Heart right ventricle (tissue), 16 donors: ENCODE results near the gene GREB1L. TPM values are rescaled to one million over a fixed set of nuclear protein-coding genes. Genes with fewer than 3 reads are reported as not detected.

Experiments used
- ATAC-seq, 8 donors: fragments of 200-7000 bp; cut with Tn5 transposase; one replicate each; pipeline ENCODE4 v1.9.1; 2020; ENCODE audit warnings: mild to moderate bottlenecking in 8 of 8, moderate library complexity in 8 of 8, moderate number of reproducible peaks in 1 of 8
- DNase-seq, 2 donors: peaks; one replicate each; pipeline ENCODE4 v3.0.0-alpha.2; 2020
- H3K27ac ChIP-seq, 10 donors: fragments of 200-600 bp; sonication (generic) in 2 of 10; one replicate each; pipeline versions ENCODE4 v1.5.0 to v1.8.0; 2020 to 2022; ENCODE audit warnings: mild to moderate bottlenecking in 3 of 10
- H3K27me3 ChIP-seq, 7 donors: fragments of 200-600 bp; one replicate each; pipeline ENCODE4 v1.8.0; 2021 to 2022; ENCODE audit warnings: mild to moderate bottlenecking in 2 of 7
- H3K36me3 ChIP-seq, 9 donors: fragments of 200-600 bp; sonication (generic) in 1 of 9; one replicate each; pipeline versions ENCODE4 v1.5.0 to v1.8.0; 2020 to 2022; ENCODE audit warnings: mild to moderate bottlenecking in 2 of 9
- H3K4me1 ChIP-seq, 9 donors: fragments of 200-600 bp; sonication (generic) in 1 of 9; one replicate each; pipeline versions ENCODE4 v1.5.0 to v1.8.0; 2020 to 2022; ENCODE audit warnings: mild to moderate bottlenecking in 4 of 9
- H3K4me3 ChIP-seq, 10 donors: fragments of 200-600 bp; sonication (generic) in 2 of 10; one replicate each; pipeline versions ENCODE4 v1.5.0 to v1.8.0; 2020 to 2022; ENCODE audit warnings: mild to moderate bottlenecking in 7 of 10, moderate library complexity in 2 of 10
- H3K9me3 ChIP-seq, 11 donors: fragments of 200-600 bp in 10 of 11; sonication (generic) in 2 of 11; one replicate each; pipeline versions ENCODE4 v1.5.0 to v1.8.0; 2013 to 2022; ENCODE audit warnings: mild to moderate bottlenecking in 2 of 11, control low read depth in 1 of 11, moderate library complexity in 1 of 11
- CTCF ChIP-seq, 9 donors: fragments of 200-600 bp; sonication (generic) in 2 of 9; IDR thresholded peaks; one replicate each; pipeline versions ENCODE4 v1.5.0 to v1.8.0; 2021 to 2022; ENCODE audit warnings: antibody characterized with exemption in 9 of 9, mild to moderate bottlenecking in 5 of 9, moderate library complexity in 1 of 9
- WGBS, 2 donors: extraction: QIAGEN DNeasy Blood & Tissue Kit; methylation state at CpG; one replicate each; pipeline ENCODE4 v1.1.7; 2013; ENCODE audit warnings: inconsistent platforms in 1 of 2; 5-methylcytosine and 5-hydroxymethylcytosine counted together
- intact Hi-C, 10 donors: fragments of 100-400 bp; cut with DNase I; formaldehyde crosslinking; loops; one replicate each; pipeline versions ENCODE4 v1.11.1 to v1.14.2; 2022
- polyA plus RNA-seq, 2 donors: library from polyadenylated mRNA; stranded (reverse); fragments of 200-250 nt; gene quantifications; one replicate each; pipeline ENCODE4 v1.2.3, GENCODE V29; 2013
- total RNA-seq, 10 donors: library from RNA; stranded (reverse); fragmentation: NEBNext Ultra II Directional in 3 of 10; extraction: Animal tissue kit (Norgen Biotek cat#: 25700) in 3 of 10; gene quantifications; one replicate each; pipeline versions ENCODE4 v1.2.1 to v1.2.4, GENCODE V29; 2021 to 2023
- donor health status: Arrhythmogenic right ventricular cardiomyopathy.
- donor health status: ischemic (EF 13 %, LVEDD 7.1; RV severe dilation, severe dysfunction).
- donor health status: healthy with polysubstance abuse.
- donor health status: DM: no; HTN: yes; CAD: no.
- donor health status: DM: no; HTN: no; CAD: no.
- donor health status: ischemic (EF 25% LVEDD 6.9; RV normal size, moderate dysfunction).
- donor health status: ischemic (EF 25% LVEDD 5.7; RV mildly dilated, moderate dysfunction).
- donor health status: healthy.
- donor health status: DM: yes; HTN: yes; CAD: no.
- donor health status: Ischemic cardiomyopathy.
- donor health status: ischemic (EF 35%, LVEDD 5.7; RV mildly dilated, moderate dysfunction).
- donor health status: nonischemic (EF 11% LVEDD 7.7; RV severe dilation, severe dysfunction).
- donor health status: DM: yes; HTN: yes; CAD: no.
- donor health status: PGD.
- donor health status: ischemic (EF 29% LVEDD 5.4; RV normal size, mild dysfunction).
- donor health status: nonischemic (EF 23%, LVEDD 6.1; RV moderate dilation, normal function).

The GREB1L gene
- total and polyA plus RNA-seq, 12 donors, result 0.54 to 14.3 (median 10.9) TPM

- intact Hi-C loops, result no loop called here
- Histone ChIP-seq H3K4me1 (no peaks in the 10 kb centered on the region), H3K9me3 (peaks cover 0 to 8% (median 0%) of the 10 kb centered on the region in 11 donors), H3K4me3 (no peak overlapping the region), H3K36me3 (peaks cover 0 to 15% (median 0%) of the 10 kb centered on the region in 9 donors), H3K27ac (no peak overlapping the region), H3K27me3 (no peaks in the 10 kb centered on the region)
- DNase-seq (no peak), ATAC-seq (no peak)
- no peak for TF ChIP-seq CTCF (IDR thresholded peaks at IDR 0.05)
- WGBS, 2 donors, result 85 to 89% methylated on average over 5 of the region's 5 CpGs
Measured at GRCh38 chr18:21509062-21509461, 267.0 kb downstream of the GREB1L start.

GRCh38 chr18:21513292-21513691 is 271.3 kb downstream of the GREB1L start:
- DNase-seq (no peak), ATAC-seq (no peak)
- H3K27ac ChIP-seq, result no peak overlapping the region
- peaks cover 0 to 8% (median 0%) of the 10 kb centered on the region in 11 donors for H3K9me3 ChIP-seq
- no peak for TF ChIP-seq CTCF (IDR thresholded peaks at IDR 0.05)
- no peak overlapping the region for H3K4me3 ChIP-seq
- 88 to 89% methylated on average over 2 of the region's 2 CpGs for WGBS, 2 donors
- no peaks in the 10 kb centered on the region for H3K27me3 ChIP-seq
- H3K4me1 ChIP-seq, result no peaks in the 10 kb centered on the region
- peaks cover 0 to 39% (median 0%) of the 10 kb centered on the region in 9 donors for H3K36me3 ChIP-seq
- intact Hi-C loops, result no loop called here

DNA sequence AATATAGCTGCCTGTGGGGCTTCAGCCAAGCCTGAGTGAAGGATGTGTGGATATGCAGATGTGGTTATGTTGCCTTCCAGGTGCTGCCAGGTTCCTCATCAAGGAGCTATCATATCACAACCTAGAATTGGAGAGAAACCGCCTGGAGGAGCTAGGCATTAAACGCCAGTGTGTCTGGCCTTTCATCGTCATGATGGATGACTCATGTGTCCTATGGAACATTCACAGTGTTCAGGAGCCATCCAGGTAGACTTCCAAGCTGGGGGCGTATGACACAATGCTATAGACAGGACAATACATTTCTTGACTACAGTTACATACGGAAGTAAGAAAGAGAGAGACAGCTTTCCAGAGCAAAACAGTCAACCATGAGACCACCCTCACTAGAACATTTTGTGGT is 271.7 kb downstream of the GREB1L start:
- TF ChIP-seq CTCF (IDR thresholded peaks at IDR 0.05), result no peak
- no peaks in the 10 kb centered on the region for H3K4me1 ChIP-seq
- intact Hi-C loops, result no loop called here
- 93% methylated on average over 5 of the region's 5 CpGs for whole genome bisulfite sequencing, 2 donors
- H3K4me3 ChIP-seq, result no peak overlapping the region
- no peak for DNase-seq
- H3K27ac ChIP-seq, result no peak overlapping the region
- peaks cover 0 to 44% (median 0%) of the 10 kb centered on the region in 9 donors for H3K36me3 ChIP-seq
- H3K27me3 ChIP-seq, result no peaks in the 10 kb centered on the region
- H3K9me3 ChIP-seq, result peaks cover 0 to 8% (median 0%) of the 10 kb centered on the region in 11 donors
- ATAC-seq, result no peak

DNA sequence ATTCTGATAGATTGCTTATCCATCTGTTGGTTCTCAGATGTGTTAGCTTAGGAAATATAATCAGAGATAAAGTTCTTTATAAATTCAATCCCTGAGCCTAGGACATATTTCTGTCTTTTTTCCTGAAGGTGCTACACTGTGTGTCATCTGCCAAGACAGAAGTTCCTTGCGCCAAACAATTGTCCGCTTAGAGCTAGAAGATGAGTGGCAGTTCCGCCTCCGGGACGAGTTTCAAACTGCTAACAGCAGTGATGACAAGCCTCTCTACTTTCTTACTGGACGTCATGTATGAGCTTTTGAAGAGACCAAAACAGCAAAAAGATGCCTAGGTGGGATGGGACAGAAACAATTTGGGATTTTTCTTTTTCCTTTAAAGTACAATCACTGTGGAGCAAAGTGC is 280.5 kb downstream of the GREB1L start:
- Histone ChIP-seq H3K4me3 (no peak overlapping the region), H3K4me1 (no peaks in the 10 kb centered on the region), H3K9me3 (no peaks in the 10 kb centered on the region), H3K27me3 (no peaks in the 10 kb centered on the region), H3K27ac (no peak overlapping the region), H3K36me3 (peaks cover 0 to 86% (median 0%) of the 10 kb centered on the region in 9 donors)
- 60 to 80% methylated on average over 6 of the region's 6 CpGs for WGBS, 2 donors
- intact Hi-C loops, result no loop called here
- TF ChIP-seq CTCF (IDR thresholded peaks at IDR 0.05), result no peak
- ATAC-seq (peak in 1 of 8 donors; percentile 37), DNase-seq (no peak)
